Testis (tissue), 3 donors: Measurements from ENCODE around the gene EFCAB8. TPM values are rescaled to one million over a fixed set of nuclear protein-coding genes. Genes with fewer than 3 reads are reported as not detected.

Source experiments
- DNase-seq: peaks from one replicate; pipeline ENCODE4 v3.0.0-alpha.2; 2019
- H3K27ac ChIP-seq, 2 donors: fragments of 200-600 bp; sonication (generic); one replicate each; pipeline ENCODE4 v1.5.1; 2019
- H3K27me3 ChIP-seq: fragments of 200-600 bp; sonication (generic); one replicate; pipeline ENCODE4 v1.5.1; 2019
- H3K36me3 ChIP-seq: fragments of 200-600 bp; sonication (generic); one replicate; pipeline ENCODE4 v1.5.1; 2017; ENCODE audit warnings: low read depth; ENCODE audit errors: missing control alignments
- H3K4me1 ChIP-seq: fragments of 200-600 bp; sonication (generic); one replicate; pipeline ENCODE4 v1.5.1; 2019
- H3K4me3 ChIP-seq, 2 donors: fragments of 200-600 bp; sonication (generic); one replicate each; pipeline ENCODE4 v1.5.1; 2017 to 2019
- H3K9me3 ChIP-seq: fragments of 200-600 bp; sonication (generic); one replicate; pipeline ENCODE4 v1.5.1; 2017
- POLR2A ChIP-seq: fragments of 450-650 bp; IDR thresholded peaks from one replicate; pipeline ENCODE4 v1.6.1; 2017; ENCODE audit warnings: antibody characterized with exemption, mild to moderate bottlenecking, moderate library complexity
- WGBS, 2 donors: methylation state at CpG; one replicate each; pipeline ENCODE4 v1.1.5; 2018; 5-methylcytosine and 5-hydroxymethylcytosine counted together
- intact Hi-C: fragments of 100-400 bp; cut with DNase I; formaldehyde crosslinking; loops from one replicate; pipeline ENCODE4 v1.15.1; 2023; ENCODE audit warnings: low total_unique reads
- polyA plus RNA-seq: library from polyadenylated mRNA; stranded (reverse); fragments of 350-450 nt; fragmentation: Illumina TruSeq; extraction: RNeasy Lipid Tissue Mini Kit (QIAGEN cat#74804); gene quantifications from one replicate; pipeline ENCODE4 v1.2.3, GENCODE V29; 2014; ENCODE audit warnings: low read depth, low replicate concordance; ENCODE audit not compliant: insufficient read depth
- total RNA-seq, 2 donors: library from RNA; depleted of rRNA; stranded (reverse); fragments of >200 nt; gene quantifications; one replicate each; pipeline ENCODE4 v1.2.3, GENCODE V29; 2016
- TF ChIP-seq, protein P1 (sequence below), 3 experiments: fragments of 450-650 bp in 2 of 3; fragments of 200-600 bp in 1 of 3; sonication (generic) in 1 of 3; IDR thresholded peaks; one replicate each; pipeline ENCODE4 v1.5.1; 2016 to 2019; ENCODE audit warnings: antibody characterized with exemption in 3 of 3, mild to moderate bottlenecking in 2 of 3, moderate library complexity in 1 of 3

EFCAB8 gene
- total and polyA plus RNA-seq, 3 donors from 2014 or later = 4.9 to 9.5 (median 6.3) TPM

DNA sequence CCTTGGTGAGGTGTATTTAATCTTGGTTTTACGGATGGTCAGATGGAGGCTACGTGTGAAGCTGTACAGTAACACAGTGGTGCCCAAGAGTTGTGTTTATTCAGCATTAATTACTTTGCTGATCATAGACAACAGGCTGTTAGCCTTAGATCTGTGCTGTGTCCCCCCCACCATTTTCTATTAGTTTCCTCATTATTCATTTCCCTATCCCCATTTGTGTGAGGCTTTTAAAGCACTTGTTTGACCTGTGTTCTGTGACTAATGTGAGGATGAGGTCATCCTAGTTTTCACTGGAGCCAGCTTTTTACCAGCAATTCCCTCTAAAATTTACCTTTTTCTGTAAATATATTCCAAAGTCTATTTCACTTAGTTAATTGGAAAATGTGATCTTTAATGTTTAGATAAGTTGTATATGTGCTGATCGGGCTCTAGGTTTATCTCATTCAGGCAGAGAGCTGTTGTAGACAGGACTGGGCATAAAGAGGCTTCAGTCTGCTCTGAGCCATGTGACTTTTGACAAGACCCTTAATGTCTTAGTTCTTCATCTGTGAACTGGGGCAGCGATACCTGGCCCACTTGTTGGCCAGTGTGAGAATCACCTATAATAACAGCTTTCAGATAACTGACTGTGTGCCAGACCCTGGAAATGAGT is 30.6 kb upstream of the EFCAB8 start:
- 86 to 93% methylated on average over 4 of the region's 4 CpGs for WGBS, 2 donors
- intact Hi-C loops = no loop called here
- H3K27ac ChIP-seq = peak overlapping the region in 1 of 2 donors; percentile 36
- peaks cover 27% of the 10 kb centered on the region for H3K4me1 ChIP-seq
- no peak overlapping the region for H3K4me3 ChIP-seq
- no peaks in the 10 kb centered on the region for H3K27me3 ChIP-seq
- H3K36me3 ChIP-seq = no peaks in the 10 kb centered on the region
- no peak for DNase-seq
- TF ChIP-seq, protein P1, sequence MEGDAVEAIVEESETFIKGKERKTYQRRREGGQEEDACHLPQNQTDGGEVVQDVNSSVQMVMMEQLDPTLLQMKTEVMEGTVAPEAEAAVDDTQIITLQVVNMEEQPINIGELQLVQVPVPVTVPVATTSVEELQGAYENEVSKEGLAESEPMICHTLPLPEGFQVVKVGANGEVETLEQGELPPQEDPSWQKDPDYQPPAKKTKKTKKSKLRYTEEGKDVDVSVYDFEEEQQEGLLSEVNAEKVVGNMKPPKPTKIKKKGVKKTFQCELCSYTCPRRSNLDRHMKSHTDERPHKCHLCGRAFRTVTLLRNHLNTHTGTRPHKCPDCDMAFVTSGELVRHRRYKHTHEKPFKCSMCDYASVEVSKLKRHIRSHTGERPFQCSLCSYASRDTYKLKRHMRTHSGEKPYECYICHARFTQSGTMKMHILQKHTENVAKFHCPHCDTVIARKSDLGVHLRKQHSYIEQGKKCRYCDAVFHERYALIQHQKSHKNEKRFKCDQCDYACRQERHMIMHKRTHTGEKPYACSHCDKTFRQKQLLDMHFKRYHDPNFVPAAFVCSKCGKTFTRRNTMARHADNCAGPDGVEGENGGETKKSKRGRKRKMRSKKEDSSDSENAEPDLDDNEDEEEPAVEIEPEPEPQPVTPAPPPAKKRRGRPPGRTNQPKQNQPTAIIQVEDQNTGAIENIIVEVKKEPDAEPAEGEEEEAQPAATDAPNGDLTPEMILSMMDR (IDR thresholded peaks at IDR 0.05) = no peak
- TF ChIP-seq POLR2A = no peak
- no peaks in the 10 kb centered on the region for H3K9me3 ChIP-seq

DNA sequence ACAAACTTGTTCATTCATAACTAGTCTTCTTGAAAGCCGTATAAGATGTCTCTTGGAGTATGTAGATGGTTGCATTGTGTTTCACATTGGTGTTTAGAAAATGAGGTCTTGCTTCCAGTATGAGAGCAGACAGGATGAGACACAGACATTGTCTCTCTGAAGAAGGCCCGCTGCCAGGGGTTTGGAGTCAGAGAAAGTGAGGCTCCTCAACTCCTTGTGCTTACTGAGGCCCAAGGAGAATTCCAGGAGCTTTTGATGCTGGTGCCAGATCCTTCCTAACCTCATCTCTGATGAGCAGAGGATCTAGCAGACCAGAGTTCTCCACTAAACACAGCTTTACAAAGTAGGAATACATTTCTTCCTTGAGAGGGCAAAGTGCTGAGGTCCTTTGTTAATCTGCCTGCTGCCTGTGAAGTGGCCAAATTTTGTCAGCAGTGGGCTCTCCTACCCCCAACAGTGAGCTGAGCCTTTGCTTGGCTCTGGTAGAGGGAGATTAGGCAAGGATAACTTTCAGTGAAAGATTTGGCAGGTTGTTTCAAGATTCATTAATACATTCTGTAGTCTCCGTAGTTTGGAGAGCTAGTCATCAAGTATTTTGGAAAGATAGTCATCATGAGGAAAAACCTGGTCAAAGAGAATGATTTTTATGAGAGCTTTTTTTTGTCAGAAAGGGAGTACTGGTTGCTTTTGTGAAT is 29.3 kb upstream of the EFCAB8 start:
- no peak for DNase-seq
- peaks cover 30% of the 10 kb centered on the region for H3K4me1 ChIP-seq
- no peak overlapping the region for H3K4me3 ChIP-seq
- H3K27ac ChIP-seq = peak overlapping the region; percentile 41 to 52
- WGBS, 2 donors = 64 to 72% methylated on average over 3 of the region's 3 CpGs
- H3K27me3 ChIP-seq = no peaks in the 10 kb centered on the region
- TF ChIP-seq POLR2A = no peak
- TF ChIP-seq, protein P1 (IDR thresholded peaks at IDR 0.05) = no peak
- no peaks in the 10 kb centered on the region for H3K36me3 ChIP-seq
- intact Hi-C loops = no loop called here
- no peaks in the 10 kb centered on the region for H3K9me3 ChIP-seq

DNA sequence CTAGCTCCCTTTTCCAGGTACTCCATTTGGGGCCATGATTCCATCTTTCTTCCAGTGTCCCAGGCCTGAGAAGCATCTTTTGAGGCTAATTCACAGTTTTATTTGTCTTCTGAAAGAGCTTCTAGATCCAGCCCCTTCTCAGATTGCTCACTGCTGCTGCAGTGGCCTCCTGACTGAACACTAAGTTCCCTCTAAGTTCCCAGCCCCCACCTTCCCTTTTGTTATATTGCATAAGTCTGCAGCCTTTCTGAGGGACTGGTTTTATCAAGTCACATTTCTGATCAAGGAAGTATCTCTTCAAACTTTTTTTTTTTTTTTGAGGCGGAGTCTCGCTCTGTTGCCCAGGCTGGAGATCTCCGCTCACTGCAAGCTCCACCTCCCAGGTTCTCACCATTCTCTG is 28.3 kb upstream of the EFCAB8 start:
- H3K27me3 ChIP-seq = no peaks in the 10 kb centered on the region
- H3K9me3 ChIP-seq = no peaks in the 10 kb centered on the region
- peak; percentile 79 for DNase-seq
- intact Hi-C loops = no loop called here
- H3K4me3 ChIP-seq = no peak overlapping the region
- peak overlapping the region; percentile 44 to 52 for H3K27ac ChIP-seq
- H3K4me1 ChIP-seq = peaks cover 30% of the 10 kb centered on the region
- TF ChIP-seq, protein P1 (IDR thresholded peaks at IDR 0.05) = no peak
- no peak for TF ChIP-seq POLR2A
- no peaks in the 10 kb centered on the region for H3K36me3 ChIP-seq
- WGBS, 2 donors = 69 to 74% methylated on average over 3 of the region's 3 CpGs

DNA sequence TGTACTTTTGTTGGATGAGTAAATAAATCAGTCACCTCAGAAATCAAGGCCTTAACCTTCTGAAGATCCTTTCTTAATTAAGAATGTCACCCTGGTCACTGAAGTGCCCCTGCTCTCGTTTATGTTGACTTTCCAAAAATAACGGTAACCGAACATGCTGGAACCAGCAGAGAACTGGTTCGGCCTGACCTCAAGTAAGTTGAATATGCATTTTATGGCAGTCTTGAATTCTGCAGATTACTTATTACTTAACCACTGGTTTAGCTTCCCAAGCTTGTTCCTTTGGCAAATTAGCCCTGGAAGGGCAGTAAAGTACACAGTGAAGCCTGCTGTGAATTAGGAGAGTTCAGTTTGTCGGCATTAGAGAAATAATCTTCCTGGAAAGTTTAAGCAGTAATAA is 26.7 kb upstream of the EFCAB8 start:
- Histone ChIP-seq H3K9me3 (no peaks in the 10 kb centered on the region), H3K27me3 (no peaks in the 10 kb centered on the region), H3K36me3 (no peaks in the 10 kb centered on the region), H3K4me3 (no peak overlapping the region), H3K27ac (peak overlapping the region in 1 of 2 donors; percentile 85), H3K4me1 (peaks cover 30% of the 10 kb centered on the region)
- intact Hi-C loops = no loop called here
- no peak for DNase-seq
- WGBS, 2 donors = 57 to 61% methylated on average over 5 of the region's 5 CpGs
- TF ChIP-seq, protein P1 (IDR thresholded peaks at IDR 0.05) = no peak
- no peak for TF ChIP-seq POLR2A
